ENCODE data around the gene CYP27B1.

DNA sequence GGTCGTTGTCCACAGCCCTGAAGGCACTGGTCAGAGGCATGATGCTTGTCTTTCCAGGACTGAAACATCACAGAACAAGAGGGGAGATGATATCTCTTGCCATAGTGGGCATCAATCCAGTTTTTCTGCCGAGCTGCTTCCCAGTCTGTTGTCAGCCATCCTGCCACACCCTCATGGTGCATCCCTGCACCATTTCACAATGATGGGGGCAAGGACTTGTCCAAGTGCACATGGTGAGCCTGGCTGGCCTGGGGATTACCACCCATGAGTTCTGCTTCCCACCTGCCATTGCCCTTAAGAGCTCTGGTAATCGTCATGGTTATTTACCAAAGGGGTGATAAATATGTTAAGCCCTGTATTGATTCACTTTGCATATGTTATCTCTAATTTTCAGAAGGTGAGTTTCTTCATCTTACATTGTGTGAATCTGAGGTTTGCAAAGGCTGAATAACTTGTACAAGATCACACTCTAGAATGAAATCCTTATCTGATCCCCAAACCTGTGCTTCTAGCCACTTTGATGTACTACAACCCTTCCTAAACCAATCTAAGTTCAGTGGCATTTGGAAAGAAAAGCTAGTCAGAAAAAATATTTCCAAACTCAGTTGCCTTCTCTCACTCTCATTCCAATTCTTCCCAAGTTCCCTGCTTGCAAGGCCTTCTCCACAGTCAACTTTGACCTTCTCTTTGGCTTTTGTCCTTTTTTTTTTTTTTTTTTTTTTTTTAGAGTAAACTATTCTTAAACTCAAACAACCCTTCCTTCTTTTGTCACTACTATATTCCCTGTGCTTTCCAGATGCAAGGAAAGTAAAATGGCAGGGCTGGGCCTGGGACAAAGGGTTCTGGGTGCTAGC, 49.4 kb upstream of the CYP27B1 start:
- TF ChIP-seq POLR2A (IDR thresholded peaks at IDR 0.05), result no peak
- TF ChIP-seq POLR2AphosphoS5 (IDR thresholded peaks at IDR 0.05), result no peak

Measured in breast epithelium (tissue), 3 donors.